ENCODE measurements around the gene OGG1.

Gene OGG1

GRCh38 chr3:9727743-9728142, 22.0 kb upstream of the OGG1 start:
- DNase-seq (ENCODE audit: low read depth), result peak; percentile 39

GRCh38 chr3:9729419-9729818, 20.3 kb upstream of the OGG1 start:
- no peak for DNase-seq (ENCODE audit: low read depth)

- DNase-seq (ENCODE audit: low read depth), result no peak
Measured at GRCh38 chr3:9730657-9731205, 19.0 kb upstream of the OGG1 start.

GRCh38 chr3:9731206-9732079, 18.3 kb upstream of the OGG1 start, which contains the start of gene BRPF1:
BRPF1 (plus strand) TSS chr3:9731735; CDS start chr3:9734141, 2,406 bp downstream.
- DNase-seq (ENCODE audit: low read depth), result peak; percentile 99

- DNase-seq (ENCODE audit: low read depth), result peak; percentile 38
Measured at GRCh38 chr3:9732080-9732739, 17.5 kb upstream of the OGG1 start.

- DNase-seq (ENCODE audit: low read depth), result peak; percentile 58
Measured at GRCh38 chr3:9732740-9733115, 17.0 kb upstream of the OGG1 start.

GRCh38 chr3:9736831-9737230, 12.9 kb upstream of the OGG1 start:
- no peak for DNase-seq (ENCODE audit: low read depth)

GRCh38 chr3:9739181-9739580, 10.6 kb upstream of the OGG1 start:
- no peak for DNase-seq (ENCODE audit: low read depth)

- no peak for DNase-seq (ENCODE audit: low read depth)
Measured at GRCh38 chr3:9742560-9742959, 7.2 kb upstream of the OGG1 start.

GRCh38 chr3:9743548-9743947, 6.2 kb upstream of the OGG1 start:
- no peak for DNase-seq (ENCODE audit: low read depth)

GRCh38 chr3:9744162-9744561, 5.6 kb upstream of the OGG1 start:
- no peak for DNase-seq (ENCODE audit: low read depth)

GRCh38 chr3:9745521-9745920, 4.2 kb upstream of the OGG1 start:
- no peak for DNase-seq (ENCODE audit: low read depth)

- peak; percentile 84 for DNase-seq (ENCODE audit: low read depth)
Measured at GRCh38 chr3:9746330-9746729, 3.4 kb upstream of the OGG1 start.

GRCh38 chr3:9747267-9747666, 2.5 kb upstream of the OGG1 start:
- DNase-seq (ENCODE audit: low read depth), result peak; percentile 70

- DNase-seq (ENCODE audit: low read depth), result no peak
Measured at GRCh38 chr3:9748031-9748430, 1.7 kb upstream of the OGG1 start.

GRCh38 chr3:9749296-9749644, 482 bp upstream of the OGG1 start:
- no peak for DNase-seq (ENCODE audit: low read depth)

GRCh38 chr3:9750556-9751411, 1.0 kb downstream of the OGG1 start:
- peak; percentile 47 for DNase-seq (ENCODE audit: low read depth)

- DNase-seq (ENCODE audit: low read depth), result peak; percentile 45
Measured at GRCh38 chr3:9754678-9755077, 4.9 kb downstream of the OGG1 start.

GRCh38 chr3:9757427-9757826, 7.7 kb downstream of the OGG1 start:
- DNase-seq (ENCODE audit: low read depth), result no peak

GRCh38 chr3:9760779-9761505, 11.2 kb downstream of the OGG1 start:
- no peak for DNase-seq (ENCODE audit: low read depth)

- no peak for DNase-seq (ENCODE audit: low read depth)
Measured at GRCh38 chr3:9761919-9762318, 12.2 kb downstream of the OGG1 start.

- DNase-seq (ENCODE audit: low read depth), result no peak
Measured at GRCh38 chr3:9762871-9763270, 13.1 kb downstream of the OGG1 start.
